ENCODE results near the gene ATRIP.
"Not testable (repeated sequence)": the region's sequence is repeated elsewhere in the genome, so short reads cannot be mapped to it uniquely, and the experiment has no call there.

ATRIP gene

GRCh38 chr3:48446425-48447193 lies at the start of gene ATRIP:
ATRIP (plus strand) TSS chr3:48446737; CDS start chr3:48446846, 109 bp downstream.
- peak; percentile 89 for DNase-seq (ENCODE audit: low spot score)

GRCh38 chr3:48397767-48398681 lies 48.5 kb upstream of the ATRIP start:
- no peak for DNase-seq (ENCODE audit: low spot score)

GRCh38 chr3:48398701-48399386 lies 47.7 kb upstream of the ATRIP start:
- no peak for DNase-seq (ENCODE audit: low spot score)

GRCh38 chr3:48399387-48400172 lies 47.0 kb upstream of the ATRIP start:
- DNase-seq (ENCODE audit: low spot score), result peak; percentile 25

GRCh38 chr3:48400824-48401433 lies 45.6 kb upstream of the ATRIP start:
- peak; percentile 73 for DNase-seq (ENCODE audit: low spot score)

GRCh38 chr3:48401434-48401901 lies 45.1 kb upstream of the ATRIP start:
- not testable (repeated sequence) for DNase-seq (ENCODE audit: low spot score)

GRCh38 chr3:48402281-48402732 lies 44.2 kb upstream of the ATRIP start:
- peak; percentile 54 for DNase-seq (ENCODE audit: low spot score)

GRCh38 chr3:48402907-48403306 lies 43.6 kb upstream of the ATRIP start:
- no peak for DNase-seq (ENCODE audit: low spot score)

- DNase-seq (ENCODE audit: low spot score), result no peak
Observed at GRCh38 chr3:48403533-48404439, 42.8 kb upstream of the ATRIP start.

GRCh38 chr3:48404440-48405342 lies 41.8 kb upstream of the ATRIP start:
- DNase-seq (ENCODE audit: low spot score), result no peak

GRCh38 chr3:48405343-48405881 lies 41.1 kb upstream of the ATRIP start:
- no peak for DNase-seq (ENCODE audit: low spot score)

GRCh38 chr3:48405971-48406370 lies 40.6 kb upstream of the ATRIP start:
- DNase-seq (ENCODE audit: low spot score), result no peak

GRCh38 chr3:48406443-48407431 lies 39.8 kb upstream of the ATRIP start:
- DNase-seq (ENCODE audit: low spot score), result no peak

GRCh38 chr3:48407542-48408099 lies 38.9 kb upstream of the ATRIP start:
- DNase-seq (ENCODE audit: low spot score), result no peak

GRCh38 chr3:48408823-48409281 lies 37.7 kb upstream of the ATRIP start:
- no peak for DNase-seq (ENCODE audit: low spot score)

- DNase-seq (ENCODE audit: low spot score), result no peak
Observed at GRCh38 chr3:48409291-48410201, 37.0 kb upstream of the ATRIP start.
